A549 (cell line): ENCODE measurements around the gene RNU2-63P.

Experiments
- BCL3 ChIP-seq: fragments of >200 bp; sonication (Bioruptor Twin); formaldehyde crosslinking; IDR thresholded peaks from 3 replicates; pipeline ENCODE4 v1.6.1; 2016
- CHD2 ChIP-seq: fragments of 150-350 bp; IDR thresholded peaks from 2 replicates; pipeline ENCODE4 v1.6.1; 2014; ENCODE audit warnings: low read length; ENCODE audit not compliant: partially characterized antibody
- CHD4 ChIP-seq: fragments of 200-600 bp; sonication (generic); IDR thresholded peaks from 2 replicates; pipeline ENCODE4 v1.6.1; 2016; ENCODE audit warnings: antibody characterized with exemption, mild to moderate bottlenecking, borderline replicate concordance
- CTCF ChIP-seq: fragments of >200 bp; sonication (Bioruptor Twin); formaldehyde crosslinking; IDR thresholded peaks from 3 replicates; pipeline ENCODE4 v1.5.1; 2016
- E2F6 ChIP-seq: IDR thresholded peaks from 2 replicates; pipeline ENCODE4 v1.6.1; 2012; ENCODE audit warnings: low read depth, borderline replicate concordance
- EHMT2 ChIP-seq: fragments of 200-600 bp; sonication (generic); IDR thresholded peaks from 2 replicates; pipeline ENCODE4 v1.6.1; 2016; ENCODE audit warnings: antibody characterized with exemption, low read depth, mild to moderate bottlenecking, moderate library complexity
- EP300 ChIP-seq, 2 experiments: fragments of >200 bp; sonication (Bioruptor Twin); formaldehyde crosslinking; IDR thresholded peaks; 2 replicates in 1 of 2; 3 replicates in 1 of 2; pipeline ENCODE4 v1.6.1; 2016 to 2017
- MAFK ChIP-seq: fragments of 450-650 bp; IDR thresholded peaks from 2 replicates; pipeline ENCODE4 v1.6.1; 2014; ENCODE audit not compliant: partially characterized antibody
- POLR2A ChIP-seq: IDR thresholded peaks from 2 replicates; pipeline ENCODE4 v1.6.1; 2012; ENCODE audit warnings: mild to moderate bottlenecking, low read length
- RAD21 ChIP-seq, 2 experiments: fragments of >200 bp in 1 of 2; sonication (Bioruptor Twin) in 1 of 2; formaldehyde crosslinking in 1 of 2; IDR thresholded peaks in 1 of 2; conservative IDR thresholded peaks in 1 of 2; 2 replicates in 1 of 2; 3 replicates in 1 of 2; pipeline ENCODE4 v1.6.1; 2012 to 2018; ENCODE audit warnings: inconsistent platforms in 1 of 2
- SMC3 ChIP-seq: fragments of >200 bp; sonication (Bioruptor Twin); formaldehyde crosslinking; IDR thresholded peaks from 3 replicates; pipeline ENCODE4 v1.6.1; 2018; ENCODE audit warnings: inconsistent platforms
- TF ChIP-seq, protein P1 (sequence below): fragments of 450-650 bp; IDR thresholded peaks from 2 replicates; pipeline ENCODE4 v1.6.1; 2014; ENCODE audit warnings: antibody characterized with exemption
- TF ChIP-seq, protein P2 (sequence below): IDR thresholded peaks from 2 replicates; pipeline ENCODE4 v1.6.1; 2012

DNA sequence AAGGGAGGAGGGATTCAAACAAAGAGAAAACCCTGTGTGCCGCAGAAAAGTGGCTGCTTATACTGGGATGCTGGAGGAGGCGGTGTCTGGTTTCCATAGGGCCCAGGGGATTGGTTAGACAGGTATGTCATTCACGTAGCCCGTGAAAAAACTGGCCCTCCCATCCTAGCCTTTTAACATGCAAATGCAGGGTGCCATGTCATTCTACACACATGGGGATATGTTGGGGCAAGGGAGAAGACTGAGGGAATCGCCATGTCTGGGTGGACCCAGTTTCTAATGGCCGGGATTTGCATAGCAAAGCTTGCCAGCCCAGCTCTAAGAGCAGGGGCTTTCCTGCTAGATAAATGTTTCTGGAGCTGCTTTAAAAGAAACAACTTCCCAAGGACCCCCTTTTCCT, 8.2 kb upstream of the RNU2-63P start:
- TF ChIP-seq MAFK (no peak), CTCF (no peak), EP300 (IDR thresholded peaks at IDR 0.05) (no peak), CHD4 (no peak), CHD2 (no peak), BCL3 (no peak), POLR2A (no peak), EHMT2 (no peak), E2F6 (no peak), SMC3 (no peak), RAD21 (conservative IDR thresholded peaks at IDR 0.05 in 1 of 2, IDR thresholded peaks at IDR 0.05 in 1 of 2) (no peak)
- TF ChIP-seq, protein P1, sequence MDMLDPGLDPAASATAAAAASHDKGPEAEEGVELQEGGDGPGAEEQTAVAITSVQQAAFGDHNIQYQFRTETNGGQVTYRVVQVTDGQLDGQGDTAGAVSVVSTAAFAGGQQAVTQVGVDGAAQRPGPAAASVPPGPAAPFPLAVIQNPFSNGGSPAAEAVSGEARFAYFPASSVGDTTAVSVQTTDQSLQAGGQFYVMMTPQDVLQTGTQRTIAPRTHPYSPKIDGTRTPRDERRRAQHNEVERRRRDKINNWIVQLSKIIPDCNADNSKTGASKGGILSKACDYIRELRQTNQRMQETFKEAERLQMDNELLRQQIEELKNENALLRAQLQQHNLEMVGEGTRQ = no peak
- TF ChIP-seq, protein P2, sequence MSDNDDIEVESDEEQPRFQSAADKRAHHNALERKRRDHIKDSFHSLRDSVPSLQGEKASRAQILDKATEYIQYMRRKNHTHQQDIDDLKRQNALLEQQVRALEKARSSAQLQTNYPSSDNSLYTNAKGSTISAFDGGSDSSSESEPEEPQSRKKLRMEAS = no peak
